Islet precursor cell (in vitro differentiated cells): ENCODE measurements around the gene DAAM2.

Experiments used
- DNase-seq: peaks from one replicate; pipeline ENCODE4 v3.0.0-alpha.2; 2018

The DAAM2 gene

GRCh38 chr6:39935241-39935640 is 143.1 kb downstream of the DAAM2 start:
- no peak for DNase-seq

DNA sequence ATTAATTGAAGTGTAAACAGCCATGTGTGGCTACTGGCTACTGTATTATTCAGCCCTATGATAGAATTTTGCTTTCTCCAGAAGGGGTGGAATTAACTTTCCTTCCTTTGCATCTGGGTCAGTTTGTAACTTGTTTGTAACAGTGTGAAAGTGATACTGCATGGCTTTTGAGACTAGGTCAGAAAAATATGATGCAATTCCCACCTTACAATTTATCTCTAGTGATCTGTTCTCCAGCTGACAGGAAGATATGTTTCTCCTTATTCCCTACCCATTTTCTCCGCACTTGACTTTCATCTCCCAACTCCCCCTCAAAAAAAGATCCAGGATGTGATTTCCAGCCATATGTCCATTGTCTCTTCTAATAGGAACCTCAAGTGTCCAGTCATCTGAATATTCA is 144.7 kb downstream of the DAAM2 start:
- DNase-seq, result no peak

GRCh38 chr6:39937686-39938333 is 145.6 kb downstream of the DAAM2 start:
- DNase-seq, result no peak

DNA sequence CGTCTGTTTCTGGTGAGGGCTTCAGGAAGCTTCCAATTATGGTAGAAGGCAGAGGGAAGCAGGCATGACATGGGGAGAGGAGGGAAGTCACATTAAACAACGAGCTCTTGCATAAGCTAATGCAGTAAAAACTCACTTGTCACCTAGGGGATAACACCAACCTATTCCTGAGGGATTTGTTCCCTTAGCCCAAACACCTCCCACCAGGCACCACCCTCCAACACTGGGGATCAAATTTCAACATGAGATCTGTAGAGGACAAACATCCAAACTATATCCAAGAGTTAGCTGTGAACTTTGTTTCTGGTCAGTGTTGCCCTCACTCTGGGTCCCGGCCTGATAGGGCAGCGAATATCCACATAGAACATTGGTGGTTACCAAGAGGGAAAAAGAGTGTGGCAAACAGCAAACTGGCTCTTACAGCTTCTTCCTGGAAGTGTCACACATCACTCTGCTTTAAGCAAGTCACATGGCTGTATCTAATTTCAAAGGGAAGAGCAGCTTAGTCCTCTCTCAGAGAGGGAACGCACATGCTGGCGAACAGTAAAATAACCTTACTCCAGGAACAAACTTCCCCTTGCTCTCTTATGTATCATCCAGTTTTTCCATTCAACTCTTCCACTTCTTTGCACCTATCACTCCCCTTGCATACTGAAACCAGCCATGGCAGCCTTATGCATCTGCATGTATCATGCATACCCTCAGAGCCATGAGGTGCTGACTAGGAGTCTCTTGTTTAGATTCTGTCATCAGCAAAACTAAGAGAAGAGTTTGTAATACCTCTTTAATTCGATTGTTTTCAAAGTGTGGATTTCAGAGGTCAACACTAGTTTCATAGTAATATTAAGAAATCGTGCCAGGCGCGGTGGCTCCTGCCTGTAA is 146.8 kb downstream of the DAAM2 start:
- no peak for DNase-seq

DNA sequence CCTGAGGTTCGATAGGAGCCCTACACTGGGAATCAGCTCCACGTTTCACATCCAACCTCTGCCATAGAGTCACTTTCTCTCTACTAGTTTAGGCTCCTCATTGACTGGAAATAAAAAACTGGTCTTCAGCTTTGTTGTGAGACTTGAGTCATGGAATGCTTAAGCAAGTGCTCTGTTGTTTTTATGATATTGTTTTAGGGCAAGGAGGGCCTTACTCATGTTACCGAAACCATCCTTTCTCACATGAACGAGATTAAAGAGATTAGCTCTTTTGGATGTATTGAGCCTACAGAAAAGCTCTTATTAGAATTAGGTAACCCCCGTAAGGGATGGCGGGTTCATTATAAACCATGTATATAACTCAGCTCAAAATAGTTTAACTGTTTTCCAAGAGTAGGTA is 149.0 kb downstream of the DAAM2 start:
- no peak for DNase-seq

DNA sequence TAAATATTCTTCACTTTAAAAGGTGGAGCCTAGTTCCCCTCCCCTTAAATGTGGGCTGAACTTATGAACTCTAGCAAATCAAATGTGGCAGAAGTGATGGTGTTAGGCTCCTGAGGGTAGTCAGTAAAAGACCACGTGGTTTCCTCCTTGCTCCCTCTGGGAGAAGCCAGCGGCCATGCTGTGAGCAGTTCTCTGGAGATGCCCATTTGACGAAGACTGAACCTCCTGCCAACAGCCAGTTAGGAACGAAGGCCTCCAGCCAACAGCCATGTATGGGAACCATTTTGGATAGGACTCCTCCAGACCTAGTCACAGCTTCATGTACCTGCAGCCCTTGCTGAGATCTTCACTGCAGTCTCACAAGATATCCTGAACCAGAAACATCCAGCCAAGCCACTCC is 149.6 kb downstream of the DAAM2 start:
- no peak for DNase-seq

DNA sequence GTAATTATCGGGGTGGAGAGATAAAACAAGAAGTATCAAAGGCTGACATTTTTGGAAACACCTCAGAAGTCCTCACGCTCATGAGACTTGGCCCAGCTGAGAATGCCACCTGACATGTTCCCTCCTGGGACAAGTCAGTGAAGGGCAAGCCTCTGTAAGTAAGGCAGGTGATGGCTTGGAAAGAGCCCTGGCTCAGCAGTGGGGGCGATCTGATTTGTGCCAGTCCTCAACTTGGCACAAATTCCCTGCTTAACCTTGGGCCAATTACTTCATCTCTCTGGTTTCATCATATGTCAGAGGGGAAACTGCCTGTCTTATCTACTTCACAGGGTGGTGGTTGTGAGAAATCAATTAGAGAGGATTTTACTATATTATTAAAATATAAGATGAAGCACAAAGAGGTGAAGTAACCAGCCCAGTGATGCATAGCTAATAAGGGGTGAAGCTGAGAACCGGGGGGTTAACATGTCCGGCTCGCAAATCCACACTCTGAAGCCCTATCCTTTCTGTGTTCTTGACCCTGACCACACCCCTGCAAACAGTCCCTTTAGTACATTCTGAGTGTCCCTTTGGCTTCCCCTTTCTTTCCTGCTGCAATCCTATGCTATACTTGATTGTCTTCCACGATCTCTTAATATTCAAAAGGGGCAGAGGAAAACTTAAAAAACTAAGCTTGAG is 150.9 kb downstream of the DAAM2 start:
- DNase-seq, result no peak

GRCh38 chr6:39945626-39946025 is 153.4 kb downstream of the DAAM2 start:
- DNase-seq, result no peak

DNA sequence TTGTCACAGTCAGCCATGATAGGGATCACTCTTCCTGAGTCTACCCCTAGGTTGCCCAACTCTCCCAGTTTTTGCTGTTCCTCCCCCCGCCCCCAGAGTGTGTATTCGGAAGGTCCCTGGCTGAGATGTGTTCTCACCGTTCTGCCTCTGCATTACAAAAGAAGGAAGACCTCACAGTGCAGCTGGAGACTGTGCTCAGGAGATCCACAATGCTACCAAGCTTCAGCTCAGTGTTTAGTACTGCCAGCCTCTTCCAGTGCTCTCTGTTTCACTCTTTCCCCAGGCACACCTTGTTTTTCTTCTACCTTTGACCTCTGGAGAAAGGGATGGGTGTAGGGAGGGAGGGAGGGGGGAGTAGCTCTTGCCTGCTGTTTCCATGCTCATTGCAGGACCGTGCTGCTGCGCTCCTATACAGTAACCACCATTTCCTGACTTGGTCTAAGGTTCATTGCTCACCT is 155.5 kb downstream of the DAAM2 start:
- no peak for DNase-seq

GRCh38 chr6:39948199-39948791 is 156.1 kb downstream of the DAAM2 start:
- no peak for DNase-seq

- DNase-seq, result no peak
Observed at GRCh38 chr6:39950125-39950720, 158.0 kb downstream of the DAAM2 start.

- no peak for DNase-seq
Observed at GRCh38 chr6:39951191-39951590, 159.0 kb downstream of the DAAM2 start.

- DNase-seq, result no peak
Observed at GRCh38 chr6:39951716-39952115, 159.5 kb downstream of the DAAM2 start.

GRCh38 chr6:39952167-39952566 is 160.0 kb downstream of the DAAM2 start:
- DNase-seq, result no peak

DNA sequence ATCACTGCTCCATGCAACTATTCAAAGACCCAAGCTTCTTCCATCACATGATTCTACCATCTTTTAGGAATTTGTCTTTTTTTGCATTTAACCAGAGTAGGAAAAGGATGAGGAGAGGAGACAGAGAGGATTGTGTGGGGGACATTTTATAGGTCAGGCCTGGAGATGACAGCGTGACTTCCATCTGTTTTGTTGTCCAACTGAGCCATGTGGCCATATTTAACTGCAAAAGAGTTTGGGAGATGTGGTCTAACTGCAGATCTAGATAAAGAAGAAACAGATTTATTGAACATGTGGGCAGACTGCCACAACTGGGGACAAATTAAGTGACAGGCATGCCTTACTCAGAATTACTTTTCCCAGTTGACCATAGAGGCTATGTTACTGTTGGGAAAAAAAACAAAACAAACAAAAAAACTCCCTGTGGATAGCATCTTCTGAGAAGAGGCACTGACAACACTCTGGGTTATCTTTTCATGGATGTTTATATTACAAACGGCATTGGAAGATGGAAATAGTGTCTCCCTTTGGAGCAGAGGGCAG is 161.0 kb downstream of the DAAM2 start:
- no peak for DNase-seq
